ENCODE data around the gene LRRC75B.
A peak's percentile ranks its signal among the peaks of the same experiment; 100 is the strongest.
"Not testable (repeated sequence)": the region's sequence is repeated elsewhere in the genome, so short reads cannot be mapped to it uniquely, and the experiment has no call there.

LRRC75B gene

GRCh38 chr22:24592851-24593558, at the start of gene LRRC75B:
TSS of gene LRRC75B (minus strand) at chr22:24593073. CDS start at chr22:24593039, 34 bp downstream.
- DNase-seq: peak; percentile 68

GRCh38 chr22:24642307-24642706, 49.4 kb upstream of the LRRC75B start:
- not testable (repeated sequence) for DNase-seq

- DNase-seq: not testable (repeated sequence)
Observed at GRCh38 chr22:24636513-24636912, 43.6 kb upstream of the LRRC75B start.

- DNase-seq: peak; percentile 48
Observed at GRCh38 chr22:24634776-24635389, 42.0 kb upstream of the LRRC75B start.

GRCh38 chr22:24633231-24634023, 40.6 kb upstream of the LRRC75B start:
- DNase-seq: not testable (repeated sequence)

- DNase-seq: peak; percentile 58
Observed at GRCh38 chr22:24632642-24633041, 39.8 kb upstream of the LRRC75B start.

- not testable (repeated sequence) for DNase-seq
Observed at GRCh38 chr22:24631430-24632122, 38.7 kb upstream of the LRRC75B start.

GRCh38 chr22:24630812-24631427, 38.0 kb upstream of the LRRC75B start:
- peak; percentile 57 for DNase-seq

GRCh38 chr22:24629069-24629468, 36.2 kb upstream of the LRRC75B start:
- DNase-seq: peak; percentile 7

GRCh38 chr22:24627911-24628310, 35.0 kb upstream of the LRRC75B start:
- DNase-seq: not testable (repeated sequence)

GRCh38 chr22:24622596-24622995, 29.7 kb upstream of the LRRC75B start:
- DNase-seq: not testable (repeated sequence)

GRCh38 chr22:24621244-24621643, 28.4 kb upstream of the LRRC75B start:
- not testable (repeated sequence) for DNase-seq

- DNase-seq: not testable (repeated sequence)
Observed at GRCh38 chr22:24614794-24615193, 21.9 kb upstream of the LRRC75B start.

GRCh38 chr22:24609888-24610287, 17.0 kb upstream of the LRRC75B start:
- DNase-seq: not testable (repeated sequence)

- DNase-seq: not testable (repeated sequence)
Observed at GRCh38 chr22:24608327-24608726, 15.5 kb upstream of the LRRC75B start.

- DNase-seq: peak; percentile 65
Observed at GRCh38 chr22:24607429-24607983, 14.6 kb upstream of the LRRC75B start.

GRCh38 chr22:24606340-24606739, 13.5 kb upstream of the LRRC75B start:
- not testable (repeated sequence) for DNase-seq

- peak; percentile 91 for DNase-seq
Observed at GRCh38 chr22:24603770-24604629, 11.1 kb upstream of the LRRC75B start.

- peak; percentile 36 for DNase-seq
Observed at GRCh38 chr22:24602847-24603769, 10.2 kb upstream of the LRRC75B start, which contains the start of gene GGT1. TSS of gene GGT1 (plus strand) at chr22:24603193. CDS start at chr22:24611082, 7,889 bp downstream.
